Mucosa of stomach (tissue), 1 donor: ENCODE measurements around the gene GMPPA.

Experiments used
- H3K27me3 ChIP-seq: one replicate; pipeline ENCODE4 v1.7.0; 2013; ENCODE audit warnings: mild to moderate bottlenecking, low read length; ENCODE audit not compliant: control insufficient read depth, insufficient read depth
- H3K36me3 ChIP-seq: one replicate; pipeline ENCODE4 v1.7.0; 2013; ENCODE audit warnings: low read length; ENCODE audit not compliant: control insufficient read depth, insufficient read depth
- H3K4me1 ChIP-seq: one replicate; pipeline ENCODE4 v1.7.0; 2013; ENCODE audit warnings: mild to moderate bottlenecking, low read length; ENCODE audit not compliant: control insufficient read depth, insufficient read depth
- H3K4me3 ChIP-seq: one replicate; pipeline ENCODE4 v1.7.0; 2013; ENCODE audit warnings: low read length
- H3K9ac ChIP-seq: one replicate; pipeline ENCODE4 v1.7.0; 2013; ENCODE audit warnings: mild to moderate bottlenecking, low read length, moderate library complexity
- H3K9me3 ChIP-seq: one replicate; pipeline ENCODE4 v1.7.0; 2013; ENCODE audit warnings: mild to moderate bottlenecking, low read length, moderate library complexity; ENCODE audit not compliant: control insufficient read depth
- donor health status: Pancreatic carcinoma.

Gene GMPPA

DNA sequence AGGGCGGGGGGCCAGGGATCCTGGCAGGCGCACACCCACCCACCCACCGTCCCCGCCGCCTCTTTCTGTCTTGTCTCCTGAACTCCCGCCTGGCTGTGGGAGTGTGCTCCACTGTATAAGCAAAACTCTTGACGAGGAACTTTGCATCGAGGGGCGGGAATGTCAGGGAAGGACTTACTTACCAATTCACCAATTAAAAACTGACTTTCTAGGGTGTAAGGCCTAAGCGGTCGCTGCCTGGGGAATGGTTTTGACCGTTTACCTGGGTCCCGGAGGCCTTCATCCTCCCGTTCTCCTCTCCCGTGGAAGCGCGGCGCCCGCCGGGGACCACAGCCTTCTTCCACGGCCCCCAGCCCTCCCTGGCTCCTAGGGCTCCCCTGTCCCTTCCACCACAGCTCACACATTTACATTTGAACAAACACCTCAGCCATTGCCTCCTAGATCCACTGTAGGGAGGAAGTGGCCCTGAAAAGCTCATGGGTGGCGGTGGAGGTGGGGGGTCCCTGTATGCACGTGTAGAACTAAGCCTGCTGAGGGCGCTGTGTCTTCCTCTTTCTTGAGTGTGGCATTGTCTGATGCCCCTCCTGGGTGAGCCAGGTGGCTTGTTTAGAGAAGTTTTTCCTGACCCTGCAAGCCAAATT is 24.5 kb downstream of the GMPPA start:
- Histone ChIP-seq H3K4me3 (no peak overlapping the region), H3K9ac (no peak overlapping the region)

DNA sequence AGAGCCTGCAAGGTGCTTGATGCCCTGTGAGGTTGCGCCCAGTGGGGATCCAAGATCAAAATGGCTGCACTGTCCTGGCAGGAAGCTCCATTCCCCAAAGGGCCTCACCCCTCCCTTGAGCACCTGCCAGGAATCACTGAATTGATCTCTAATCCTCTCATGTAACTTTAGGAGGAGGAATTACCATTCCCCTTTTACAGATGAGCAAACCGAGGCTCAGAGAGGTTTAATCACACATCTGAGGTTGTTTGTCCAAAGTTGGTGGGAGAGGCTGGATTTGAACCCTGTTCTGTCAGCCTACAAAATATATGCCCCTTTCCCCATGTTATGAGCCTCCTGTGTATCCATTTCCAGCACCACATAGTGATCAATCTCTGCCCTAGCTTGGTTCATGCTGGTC is 26.1 kb downstream of the GMPPA start:
- no peaks in the 10 kb centered on the region for H3K4me1 ChIP-seq
- peaks cover 90% of the 10 kb centered on the region for H3K27me3 ChIP-seq
- H3K4me3 ChIP-seq: no peak overlapping the region
- no peak overlapping the region for H3K9ac ChIP-seq
- no peaks in the 10 kb centered on the region for H3K9me3 ChIP-seq
- H3K36me3 ChIP-seq: no peaks in the 10 kb centered on the region

More for the DNA sequence above, 24.5 kb downstream of the GMPPA start:
- peaks cover 83% of the 10 kb centered on the region for H3K27me3 ChIP-seq
- no peaks in the 10 kb centered on the region for H3K4me1 ChIP-seq
- no peaks in the 10 kb centered on the region for H3K36me3 ChIP-seq
- no peaks in the 10 kb centered on the region for H3K9me3 ChIP-seq

DNA sequence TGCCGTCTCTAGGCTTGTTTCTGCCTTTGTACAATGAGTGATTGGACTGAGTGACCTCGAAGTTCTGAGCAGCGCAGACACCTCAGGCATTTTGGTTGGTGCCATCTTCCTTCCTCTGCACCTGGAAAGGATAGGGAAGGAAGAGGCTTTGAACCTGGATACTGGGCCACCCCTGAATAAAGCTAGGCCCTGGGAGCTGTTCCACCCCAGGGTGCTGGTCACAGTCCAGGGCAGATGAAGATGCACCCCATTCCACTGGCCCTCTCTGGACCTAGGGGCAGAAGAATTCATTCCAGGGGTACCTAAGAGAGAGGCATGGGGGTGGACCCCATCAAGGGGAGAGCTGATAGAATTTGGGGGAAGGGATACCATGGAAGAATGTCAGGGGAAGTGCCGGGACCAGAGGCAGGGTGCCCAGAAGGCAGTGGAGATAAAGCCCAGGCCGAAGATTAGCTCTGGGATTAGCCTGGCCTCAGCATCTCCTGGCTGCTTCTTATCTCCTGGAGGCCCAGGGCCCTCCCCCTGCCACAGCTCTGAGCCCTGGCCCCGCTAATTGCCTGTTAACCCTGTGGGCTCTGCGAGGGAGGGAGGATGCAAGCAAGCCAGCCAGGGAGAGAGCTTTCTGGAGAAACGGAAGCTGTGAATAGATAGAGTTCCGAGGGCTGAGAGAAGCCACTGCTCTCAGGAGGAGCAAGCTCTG is 27.0 kb downstream of the GMPPA start:
- H3K9me3 ChIP-seq: no peaks in the 10 kb centered on the region
- peaks cover 87% of the 10 kb centered on the region for H3K27me3 ChIP-seq
- H3K4me1 ChIP-seq: no peaks in the 10 kb centered on the region
- no peaks in the 10 kb centered on the region for H3K36me3 ChIP-seq
- no peak overlapping the region for H3K4me3 ChIP-seq
- no peak overlapping the region for H3K9ac ChIP-seq

DNA sequence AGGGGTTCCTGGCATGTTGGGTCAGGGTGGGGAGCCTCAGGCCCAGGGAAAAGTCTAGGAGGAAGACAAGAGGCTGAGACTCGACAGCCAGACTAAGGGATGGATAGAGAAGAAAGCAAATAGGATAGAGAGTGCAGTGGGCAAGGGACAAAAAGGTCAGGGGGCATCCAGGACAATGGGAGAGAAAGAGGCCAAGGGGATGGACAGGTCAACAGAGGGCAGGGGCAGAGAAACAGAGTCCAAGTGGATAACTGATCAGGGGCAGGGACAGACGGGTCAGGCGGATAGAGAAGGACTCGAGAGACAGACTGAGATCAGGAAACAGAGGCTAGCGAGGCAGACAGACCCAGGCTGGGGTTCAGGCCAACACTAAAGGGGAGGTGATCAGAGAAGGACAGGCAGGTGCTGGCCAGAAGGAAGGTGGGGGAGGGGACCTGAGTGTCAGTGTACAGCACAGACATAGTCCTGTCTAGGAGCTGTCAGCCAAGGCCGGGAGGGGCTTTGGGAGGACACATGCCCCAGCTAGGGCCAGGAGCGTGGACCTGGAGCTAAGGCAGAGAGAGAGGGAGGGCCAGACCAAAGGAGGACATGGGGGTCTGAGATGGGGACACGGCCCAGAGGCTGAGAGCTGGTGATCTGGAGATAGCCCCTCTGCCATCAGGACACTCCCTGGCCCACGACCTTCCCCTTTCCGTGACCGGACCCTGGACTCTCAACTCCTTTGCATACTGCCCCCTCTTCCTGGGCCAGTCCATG is 27.8 kb downstream of the GMPPA start:
- Histone ChIP-seq H3K9ac (no peak overlapping the region), H3K27me3 (peaks cover 78% of the 10 kb centered on the region), H3K36me3 (no peaks in the 10 kb centered on the region), H3K4me1 (no peaks in the 10 kb centered on the region), H3K9me3 (no peaks in the 10 kb centered on the region), H3K4me3 (no peak overlapping the region)

DNA sequence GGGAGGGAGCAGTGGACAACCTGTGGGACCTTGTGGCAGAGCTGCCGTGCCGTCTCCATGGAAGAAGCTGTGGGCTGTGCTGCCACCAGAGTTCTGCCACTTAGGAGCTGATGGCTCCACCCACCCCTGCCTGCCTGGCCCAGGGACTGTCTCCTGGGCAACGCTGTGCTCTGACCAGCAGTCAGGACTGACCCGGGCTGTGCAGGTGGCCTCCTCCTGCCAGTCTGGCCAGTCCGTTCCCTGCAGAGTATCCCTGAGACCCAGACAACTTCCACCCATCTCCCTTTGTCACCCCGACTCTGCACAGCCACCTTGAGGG is 28.3 kb downstream of the GMPPA start:
- Histone ChIP-seq H3K4me1 (no peaks in the 10 kb centered on the region), H3K9me3 (no peaks in the 10 kb centered on the region), H3K36me3 (no peaks in the 10 kb centered on the region), H3K9ac (no peak overlapping the region), H3K27me3 (peaks cover 73% of the 10 kb centered on the region), H3K4me3 (no peak overlapping the region)

DNA sequence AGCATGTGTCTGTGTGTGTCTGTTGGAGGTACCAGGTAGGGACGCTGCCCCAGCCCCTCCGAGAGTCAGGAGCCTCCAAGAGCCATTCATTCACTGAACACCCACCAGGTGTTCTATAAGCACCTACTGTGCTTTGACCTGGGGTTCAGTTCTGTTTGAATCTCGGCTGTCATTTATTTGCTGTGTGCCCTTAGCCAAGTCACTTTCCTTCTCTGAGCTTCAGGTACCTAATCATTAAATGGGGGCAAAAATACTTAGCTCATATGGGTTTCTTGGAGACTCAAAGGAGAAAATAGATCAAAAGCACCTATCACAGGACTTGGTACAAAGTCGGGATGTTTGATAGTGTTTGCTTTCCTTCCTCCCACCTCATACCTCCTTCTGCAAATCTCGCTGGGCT is 28.8 kb downstream of the GMPPA start:
- peaks cover 70% of the 10 kb centered on the region for H3K27me3 ChIP-seq
- no peak overlapping the region for H3K4me3 ChIP-seq

DNA sequence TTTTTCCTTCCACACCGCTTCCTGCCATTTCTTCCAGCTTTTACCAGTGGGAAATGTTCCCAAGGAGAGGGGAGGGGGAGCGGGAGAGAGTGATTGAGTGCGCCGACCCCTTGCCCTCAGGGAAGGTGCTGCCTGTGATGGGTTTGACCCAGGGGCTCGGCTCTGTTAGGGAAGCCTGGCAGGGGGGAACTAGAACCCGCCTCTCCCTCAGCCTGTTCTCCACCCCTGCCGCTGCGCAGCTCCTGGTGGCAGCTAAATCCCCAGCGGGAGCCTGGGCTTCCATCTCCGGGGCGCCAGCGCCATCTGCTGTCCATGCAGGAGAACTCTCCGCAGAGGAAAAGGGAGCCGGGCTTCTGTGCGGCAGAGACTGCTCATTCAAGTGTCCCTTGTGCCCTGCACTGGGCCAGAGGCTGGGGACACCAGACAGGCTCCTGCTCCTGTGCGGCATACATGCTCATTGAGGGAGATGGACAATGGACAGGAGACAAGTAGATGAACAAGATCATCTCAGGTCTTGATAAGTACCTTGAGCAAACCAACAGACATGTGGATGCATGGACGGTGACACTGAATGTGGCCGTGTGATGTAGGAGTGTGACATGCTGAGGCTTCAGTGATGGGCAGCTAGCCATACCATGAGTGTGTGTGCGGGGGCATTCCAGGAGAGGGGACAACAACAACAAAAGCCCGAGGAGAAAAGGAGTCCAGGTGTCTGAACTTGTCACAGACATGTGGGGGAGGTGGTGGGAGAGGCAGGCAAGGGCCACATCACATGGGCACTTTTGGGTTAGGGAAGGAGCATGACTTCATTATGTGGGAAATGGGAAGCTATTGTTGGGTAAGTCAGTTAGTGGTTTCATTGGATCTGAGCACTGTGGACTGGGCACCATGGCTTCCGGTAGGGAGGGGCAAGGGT is 31.6 kb downstream of the GMPPA start:
- no peaks in the 10 kb centered on the region for H3K36me3 ChIP-seq
- peaks cover 42% of the 10 kb centered on the region for H3K27me3 ChIP-seq
- H3K9ac ChIP-seq: no peak overlapping the region
- no peaks in the 10 kb centered on the region for H3K4me1 ChIP-seq
- no peak overlapping the region for H3K4me3 ChIP-seq
- no peaks in the 10 kb centered on the region for H3K9me3 ChIP-seq

More for the DNA sequence above, 28.8 kb downstream of the GMPPA start:
- Histone ChIP-seq H3K9me3 (no peaks in the 10 kb centered on the region), H3K4me1 (no peaks in the 10 kb centered on the region), H3K9ac (no peak overlapping the region), H3K36me3 (no peaks in the 10 kb centered on the region)

DNA sequence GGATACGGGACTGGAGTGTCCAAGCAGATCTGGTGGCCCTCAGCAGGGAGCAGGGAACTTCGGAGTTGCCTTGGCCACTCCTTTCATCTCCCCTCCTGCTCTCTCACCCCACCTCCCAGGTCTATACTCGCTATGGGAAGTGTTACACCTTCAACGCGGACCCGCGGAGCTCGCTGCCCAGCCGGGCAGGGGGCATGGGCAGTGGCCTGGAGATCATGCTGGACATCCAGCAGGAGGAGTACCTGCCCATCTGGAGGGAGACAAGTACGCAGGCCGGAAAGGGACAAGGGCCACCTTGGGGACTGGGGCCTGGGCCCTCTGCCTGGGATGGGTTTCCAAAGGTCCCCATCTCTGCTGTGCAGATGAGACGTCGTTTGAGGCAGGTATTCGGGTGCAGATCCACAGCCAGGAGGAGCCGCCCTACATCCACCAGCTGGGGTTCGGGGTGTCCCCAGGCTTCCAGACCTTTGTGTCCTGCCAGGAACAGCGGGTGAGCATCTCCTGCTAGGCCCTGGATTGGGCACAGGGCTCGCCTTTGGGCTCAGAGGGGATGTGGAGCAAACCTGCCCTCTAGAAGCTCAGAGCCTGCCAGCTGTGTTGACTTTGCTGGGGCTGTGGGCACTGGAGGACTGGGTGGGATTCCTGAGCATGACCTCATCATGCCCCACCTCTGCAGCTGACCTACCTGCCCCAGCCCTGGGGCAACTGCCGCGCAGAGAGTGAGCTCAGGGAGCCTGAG is 33.1 kb downstream of the GMPPA start:
- H3K4me1 ChIP-seq: no peaks in the 10 kb centered on the region
- no peak overlapping the region for H3K9ac ChIP-seq
- no peaks in the 10 kb centered on the region for H3K9me3 ChIP-seq
- no peak overlapping the region for H3K4me3 ChIP-seq
- H3K27me3 ChIP-seq: peaks cover 27% of the 10 kb centered on the region
- H3K36me3 ChIP-seq: no peaks in the 10 kb centered on the region

DNA sequence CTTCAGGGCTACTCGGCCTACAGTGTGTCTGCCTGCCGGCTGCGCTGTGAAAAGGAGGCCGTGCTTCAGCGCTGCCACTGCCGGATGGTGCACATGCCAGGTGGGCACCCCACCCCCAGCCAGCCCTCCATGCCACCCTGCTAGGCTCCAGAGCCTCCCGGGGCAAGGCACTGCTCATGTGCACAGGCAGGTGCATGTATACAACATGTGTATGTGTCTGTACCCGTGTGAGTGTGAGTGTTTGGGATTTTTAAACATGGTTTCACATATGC is 33.6 kb downstream of the GMPPA start:
- Histone ChIP-seq H3K36me3 (no peaks in the 10 kb centered on the region), H3K4me1 (no peaks in the 10 kb centered on the region), H3K4me3 (no peak overlapping the region), H3K9me3 (no peaks in the 10 kb centered on the region), H3K27me3 (peaks cover 22% of the 10 kb centered on the region), H3K9ac (no peak overlapping the region)

DNA sequence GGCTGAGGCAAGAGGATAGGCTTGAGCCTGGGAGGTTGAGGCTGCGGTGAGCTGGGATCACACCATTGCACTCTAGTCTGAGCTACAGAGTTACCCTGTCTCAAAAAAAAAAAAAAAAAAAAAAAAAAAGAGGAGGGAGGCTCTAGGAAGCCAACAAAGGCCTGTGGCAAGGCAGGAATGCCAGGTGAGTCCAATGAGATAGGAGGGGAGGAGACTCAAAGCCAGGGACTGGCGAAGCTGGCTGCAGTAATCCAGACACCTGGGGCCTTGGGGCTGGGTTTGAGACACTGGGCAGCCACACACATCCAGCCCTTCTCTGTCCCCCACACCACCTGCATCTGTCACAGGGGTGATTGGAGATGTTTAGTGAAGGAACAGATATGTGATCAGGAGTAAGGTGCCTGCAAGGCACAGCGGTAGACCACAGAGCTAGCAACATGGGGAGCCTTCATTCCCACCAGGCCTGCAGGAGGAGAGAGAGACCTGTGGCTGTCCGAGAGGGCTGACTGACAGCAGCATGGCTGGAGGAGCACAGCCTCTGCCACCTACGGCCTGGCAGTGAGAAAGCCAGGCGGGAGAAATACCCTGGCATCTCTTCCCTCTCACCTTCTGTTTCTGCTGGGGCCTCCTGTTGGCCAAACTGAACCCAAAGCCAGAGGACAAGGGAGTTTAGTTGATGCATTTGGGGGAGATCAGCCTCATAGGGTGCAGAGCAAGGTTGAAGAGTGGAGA is 35.4 kb downstream of the GMPPA start:
- Histone ChIP-seq H3K4me1 (no peaks in the 10 kb centered on the region), H3K9ac (no peak overlapping the region)

DNA sequence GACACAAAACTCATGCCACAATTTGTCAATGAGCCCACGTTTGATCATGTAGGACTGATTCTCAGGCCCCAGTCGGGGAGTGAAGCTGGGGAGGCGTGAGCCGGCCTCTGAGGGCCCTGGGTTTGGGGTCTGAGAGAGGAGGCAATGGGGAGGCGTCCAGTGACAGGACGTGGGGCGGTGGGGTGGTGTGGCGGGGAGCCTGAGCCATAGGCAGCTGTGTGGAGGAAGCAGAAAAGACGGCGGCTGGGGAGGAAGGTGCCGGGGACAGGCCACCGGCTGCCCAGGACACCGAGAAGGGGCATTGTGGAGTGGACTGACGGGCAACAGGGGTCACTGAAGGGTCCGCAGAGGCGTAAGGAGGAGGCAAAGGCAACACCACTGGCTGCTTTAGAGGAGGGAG is 37.7 kb downstream of the GMPPA start:
- Histone ChIP-seq H3K27me3 (no peaks in the 10 kb centered on the region), H3K9me3 (no peaks in the 10 kb centered on the region), H3K4me3 (no peak overlapping the region), H3K36me3 (no peaks in the 10 kb centered on the region), H3K9ac (no peak overlapping the region), H3K4me1 (peaks cover 1% of the 10 kb centered on the region)

More for the DNA sequence above, 35.4 kb downstream of the GMPPA start:
- H3K4me3 ChIP-seq: no peak overlapping the region
- no peaks in the 10 kb centered on the region for H3K36me3 ChIP-seq
- H3K27me3 ChIP-seq: peaks cover 10% of the 10 kb centered on the region
- no peaks in the 10 kb centered on the region for H3K9me3 ChIP-seq
